Measurements from ENCODE around the gene DCST1.

DCST1 gene

GRCh38 chr1:155073377-155074242 is 40.0 kb downstream of the DCST1 start:
- Histone ChIP-seq H3K27me3 (ENCODE audit: insufficient read depth, poor library complexity, severe bottlenecking) (peaks cover 4% of the 10 kb centered on the region), H3K27ac (replicated peaks) (no peak overlapping the region), H3K4me3 (replicated peaks; ENCODE audit: insufficient read depth, low read length) (no peak overlapping the region)
- DNase-seq (ENCODE audit: low read depth in 1 of 2, low spot score in 1 of 2), result no peak
- TF ChIP-seq GABPA (IDR thresholded peaks at IDR 0.05; ENCODE audit: low read depth) (no peak), POLR2AphosphoS5 (IDR thresholded peaks at IDR 0.05; ENCODE audit: low read depth) (no peak)

GRCh38 chr1:155075535-155075934 is 41.9 kb downstream of the DCST1 start:
- DNase-seq (ENCODE audit: low read depth in 1 of 2, low spot score in 1 of 2), result no peak
- Histone ChIP-seq H3K4me3 (replicated peaks; ENCODE audit: insufficient read depth, low read length) (no peak overlapping the region), H3K27ac (replicated peaks) (no peak overlapping the region), H3K27me3 (ENCODE audit: insufficient read depth, poor library complexity, severe bottlenecking) (peaks cover 21% of the 10 kb centered on the region)
- TF ChIP-seq CTCF (IDR thresholded peaks at IDR 0.05; ENCODE audit: insufficient read depth, low read length) (no peak), REST (IDR thresholded peaks at IDR 0.05; ENCODE audit: insufficient replicate concordance, low read depth) (no peak), GABPA (IDR thresholded peaks at IDR 0.05; ENCODE audit: low read depth) (no peak), SPI1 (IDR thresholded peaks at IDR 0.05; ENCODE audit: borderline replicate concordance, low read depth) (no peak), POLR2AphosphoS5 (IDR thresholded peaks at IDR 0.05; ENCODE audit: low read depth) (no peak)

- no peak overlapping the region for H3K4me3 ChIP-seq (replicated peaks; ENCODE audit: insufficient read depth, low read length)
- H3K27me3 ChIP-seq (ENCODE audit: insufficient read depth, poor library complexity, severe bottlenecking), result peaks cover 29% of the 10 kb centered on the region
- H3K27ac ChIP-seq (replicated peaks), result no peak overlapping the region
- no peak for DNase-seq (ENCODE audit: low read depth in 1 of 2, low spot score in 1 of 2)
- TF ChIP-seq REST (IDR thresholded peaks at IDR 0.05; ENCODE audit: insufficient replicate concordance, low read depth) (no peak), POLR2AphosphoS5 (IDR thresholded peaks at IDR 0.05; ENCODE audit: low read depth) (no peak), CTCF (IDR thresholded peaks at IDR 0.05; ENCODE audit: insufficient read depth, low read length) (no peak), GABPA (IDR thresholded peaks at IDR 0.05; ENCODE audit: low read depth) (no peak), SPI1 (IDR thresholded peaks at IDR 0.05; ENCODE audit: borderline replicate concordance, low read depth) (no peak)
These were observed 42.7 kb downstream of the DCST1 start for GRCh38 chr1:155076371-155076770.

GRCh38 chr1:155077346-155077745 is 43.7 kb downstream of the DCST1 start:
- no peak overlapping the region for H3K27ac ChIP-seq (replicated peaks)
- H3K4me3 ChIP-seq (replicated peaks; ENCODE audit: insufficient read depth, low read length), result no peak overlapping the region
- TF ChIP-seq POLR2AphosphoS5 (IDR thresholded peaks at IDR 0.05; ENCODE audit: low read depth) (no peak), SPI1 (IDR thresholded peaks at IDR 0.05; ENCODE audit: borderline replicate concordance, low read depth) (no peak), REST (IDR thresholded peaks at IDR 0.05; ENCODE audit: insufficient replicate concordance, low read depth) (no peak), CTCF (IDR thresholded peaks at IDR 0.05; ENCODE audit: insufficient read depth, low read length) (no peak), GABPA (IDR thresholded peaks at IDR 0.05; ENCODE audit: low read depth) (no peak)
- no peak for DNase-seq (ENCODE audit: low read depth in 1 of 2, low spot score in 1 of 2)
- H3K27me3 ChIP-seq (ENCODE audit: insufficient read depth, poor library complexity, severe bottlenecking), result peaks cover 35% of the 10 kb centered on the region
